Endothelial cell of umbilical vein (primary cell): ENCODE measurements around the gene RRAGD. TPM values are rescaled to one million over a fixed set of nuclear protein-coding genes. Genes with fewer than 3 reads are reported as not detected.

ENCODE experiments used
- BruUV-seq: library from RNA; stranded (reverse); fragments of 400-500 nt; replicated peaks from 2 replicates; lab custom pipeline; 2021; lab: Mats Ljungman, UMichigan
- CTCF ChIA-PET: fragments of 300-600, 350-600 bp; sonication (Branson Sonifier 250); formaldehyde crosslinking; loops from one replicate; lab custom pipeline; 2021; ENCODE audit warnings: antibody characterized with exemption, inconsistent platforms; lab: Charles Lee
- POLR2A ChIA-PET: fragments of 300-600, 350-600 bp; sonication (Branson Sonifier 250); formaldehyde crosslinking; loops from one replicate; lab custom pipeline; 2021; ENCODE audit warnings: antibody characterized with exemption, inconsistent platforms; lab: Charles Lee
- DNase-seq: peaks from one replicate; pipeline ENCODE4 v3.0.0-alpha.2; 2011; ENCODE audit warnings: low read depth, low spot score
- FAIRE-seq: peaks from 2 replicates; lab custom pipeline; 2011; peaks lifted over from hg19 to GRCh38; lab: Jason Lieb, UNC
- H2AFZ ChIP-seq: 2 replicates; pipeline ENCODE4 v1.6.0; 2012; ENCODE audit warnings: low read depth, low read length, control low read depth, inconsistent platforms
- H3K27ac ChIP-seq: 2 replicates; pipeline ENCODE4 v1.5.1; 2011; ENCODE audit warnings: low read depth, mild to moderate bottlenecking, control low read depth, low read length, moderate library complexity; ENCODE audit not compliant: insufficient read depth
- H3K27me3 ChIP-seq, 2 experiments: 2 replicates each; pipeline versions ENCODE4 v1.6.0 to v1.6.1; 2011; ENCODE audit warnings: low read length in 2 of 2, mixed read lengths in 1 of 2; ENCODE audit not compliant: control insufficient read depth in 2 of 2, insufficient read depth in 2 of 2
- H3K36me3 ChIP-seq, 2 experiments: 2 replicates in 1 of 2; 3 replicates in 1 of 2; pipeline ENCODE4 v1.5.1; 2011; ENCODE audit warnings: low read length in 2 of 2, mild to moderate bottlenecking in 1 of 2, moderate library complexity in 1 of 2; ENCODE audit not compliant: control insufficient read depth in 2 of 2, insufficient read depth in 2 of 2; ENCODE audit errors: extremely low read depth in 1 of 2
- H3K4me1 ChIP-seq: 3 replicates; pipeline ENCODE4 v1.5.1; 2011; ENCODE audit warnings: mild to moderate bottlenecking, low read length; ENCODE audit not compliant: control insufficient read depth, insufficient read depth; ENCODE audit errors: extremely low read depth
- H3K4me2 ChIP-seq: 2 replicates; pipeline ENCODE4 v1.6.1; 2011; ENCODE audit warnings: low read length, control low read depth, mixed read lengths; ENCODE audit not compliant: insufficient read depth
- H3K4me3 ChIP-seq, 3 experiments: fragments of 200-600 bp in 1 of 3; sonication (generic), shearing (Covaris generic) in 1 of 3; replicated peaks in 1 of 3; 2 replicates each; pipeline ENCODE4 v1.5.1; 2011 to 2016; ENCODE audit warnings: control low read depth in 3 of 3, low read length in 3 of 3, mild to moderate bottlenecking in 2 of 3, inconsistent platforms in 1 of 3, low read depth in 1 of 3, moderate library complexity in 1 of 3; ENCODE audit not compliant: insufficient read depth in 1 of 3
- H3K79me2 ChIP-seq: 2 replicates; pipeline ENCODE4 v1.6.0; 2012; ENCODE audit warnings: low read length, inconsistent platforms; ENCODE audit not compliant: control insufficient read depth, insufficient read depth
- H3K9ac ChIP-seq: replicated peaks from 2 replicates; pipeline ENCODE3; 2011; ENCODE audit warnings: low read length, control low read depth; ENCODE audit not compliant: insufficient read depth; ENCODE audit errors: extremely low read depth
- H3K9me1 ChIP-seq: replicated peaks from 3 replicates; pipeline ENCODE4 v1.6.0; 2011; ENCODE audit warnings: mild to moderate bottlenecking, low read length; ENCODE audit not compliant: control insufficient read depth, insufficient read depth; ENCODE audit errors: extremely low read depth
- H3K9me3 ChIP-seq: replicated peaks from 2 replicates; pipeline ENCODE4 v1.5.1; 2012; ENCODE audit warnings: low read length, inconsistent platforms; ENCODE audit not compliant: control insufficient read depth, insufficient read depth
- H4K20me1 ChIP-seq: replicated peaks from 2 replicates; pipeline ENCODE3; 2011; ENCODE audit warnings: mild to moderate bottlenecking, low read length; ENCODE audit not compliant: control insufficient read depth, insufficient read depth; ENCODE audit errors: extremely low read depth
- CTCF ChIP-seq, 2 donors: IDR thresholded peaks; 1 replicate in 1 of 2; 2 replicates in 1 of 2; pipeline ENCODE4 v1.5.1; 2011; ENCODE audit warnings: low read length in 2 of 2, mild to moderate bottlenecking in 2 of 2, moderate library complexity in 2 of 2, control low read depth in 1 of 2, inconsistent platforms in 1 of 2, low read depth in 1 of 2; ENCODE audit not compliant: insufficient read depth in 1 of 2; ENCODE audit errors: extremely low read depth in 1 of 2
- EZH2 ChIP-seq: IDR thresholded peaks from 2 replicates; pipeline ENCODE4 v1.6.1; 2012; ENCODE audit warnings: borderline replicate concordance, low read depth, mild to moderate bottlenecking, moderate library complexity, low read length, inconsistent platforms; ENCODE audit not compliant: severe bottlenecking
- FOS ChIP-seq: IDR thresholded peaks from 2 replicates; pipeline ENCODE4 v1.6.1; 2011; ENCODE audit warnings: mild to moderate bottlenecking, low read length, moderate library complexity, borderline replicate concordance; ENCODE audit not compliant: insufficient read depth
- GATA2 ChIP-seq: IDR thresholded peaks from 2 replicates; pipeline ENCODE4 v1.7.0; 2011; ENCODE audit warnings: low read depth, mild to moderate bottlenecking, moderate library complexity, mixed read lengths, low read length; ENCODE audit not compliant: insufficient read length, insufficient read depth
- JUN ChIP-seq: IDR thresholded peaks from 2 replicates; pipeline ENCODE4 v1.6.1; 2011; ENCODE audit warnings: borderline replicate concordance, low read depth; ENCODE audit not compliant: insufficient read length, insufficient read depth
- MYC ChIP-seq: IDR thresholded peaks from one replicate; pipeline ENCODE4 v1.6.1; 2011; ENCODE audit warnings: mild to moderate bottlenecking, low read depth, low read length
- POLR2A ChIP-seq: IDR thresholded peaks from 2 replicates; pipeline ENCODE4 v1.6.1; 2012; ENCODE audit warnings: low read depth, mild to moderate bottlenecking, control low read depth, low read length
- POLR2AphosphoS5 ChIP-seq: IDR thresholded peaks from 2 replicates; pipeline ENCODE4 v1.6.1; 2012; ENCODE audit warnings: low read depth, mild to moderate bottlenecking, control low read depth, low read length, moderate library complexity; ENCODE audit not compliant: insufficient read depth
- dilution Hi-C: fragments of 300-500 bp; cut with MboI; formaldehyde crosslinking; loops from one replicate; pipeline ENCODE4 v1.15.0; 2019; ENCODE audit warnings: low sequenced_read_pairs; ENCODE audit not compliant: extremely low pct_ligation_motif_present
- intact Hi-C: fragments of 100-400 bp; cut with micrococcal nuclease; formaldehyde crosslinking; loops from one replicate; pipeline ENCODE4 v1.10.0; 2022
- polyA plus RNA-seq, 4 experiments: library from polyadenylated mRNA; depleted of rRNA in 3 of 4; stranded (reverse) in 3 of 4; unstranded in 1 of 4; fragments of >200 nt; gene quantifications; 2 replicates each; pipeline versions ENCODE4 v1.2.1 to v1.2.3, GENCODE V29; 2011 to 2012; ENCODE audit warnings: missing spikeins in 1 of 4
- total RNA-seq: library from RNA; stranded (reverse); gene quantifications from 2 replicates; pipeline ENCODE4 v1.2.3, GENCODE V29; 2021
- TF ChIP-seq, protein P1 (sequence below): IDR thresholded peaks from 2 replicates; pipeline ENCODE4 v1.6.1; 2011; ENCODE audit not compliant: insufficient read depth, insufficient read length

The RRAGD gene
- total and polyA plus RNA-seq, 2 donors (not counting 3 experiments of a cell fraction or from before 2014, with no cell fraction given): 0.07 to 2.0 TPM

GRCh38 chr6:89381031-89381430, 31.0 kb downstream of the RRAGD start:
- TF ChIP-seq JUN: no peak
- no peak for TF ChIP-seq GATA2
- no peak for TF ChIP-seq FOS
- no peak for TF ChIP-seq POLR2A
- no peak for TF ChIP-seq MYC
- no peak for TF ChIP-seq CTCF (IDR thresholded peaks at IDR 0.05; ENCODE audit: extremely low read depth in 1 of 2, insufficient read depth in 1 of 2, low read depth in 1 of 2, low read length in 2 of 2)
- no peak for TF ChIP-seq EZH2
- no peak for TF ChIP-seq POLR2AphosphoS5
- TF ChIP-seq, protein P1, sequence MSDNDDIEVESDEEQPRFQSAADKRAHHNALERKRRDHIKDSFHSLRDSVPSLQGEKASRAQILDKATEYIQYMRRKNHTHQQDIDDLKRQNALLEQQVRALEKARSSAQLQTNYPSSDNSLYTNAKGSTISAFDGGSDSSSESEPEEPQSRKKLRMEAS: no peak
- Histone ChIP-seq H3K27me3 (peaks cover 3 to 6% of the 10 kb centered on the region in 2 experiments), H3K79me2 (no peaks in the 10 kb centered on the region), H3K9me1 (no peaks in the 10 kb centered on the region), H3K4me3 (no peak overlapping the region), H3K9me3 (no peaks in the 10 kb centered on the region), H4K20me1 (no peaks in the 10 kb centered on the region), H3K4me2 (no peak overlapping the region), H2AFZ (no peak overlapping the region), H3K9ac (no peak overlapping the region), H3K36me3 (no peaks in the 10 kb centered on the region), H3K4me1 (no peaks in the 10 kb centered on the region), H3K27ac (no peak overlapping the region)
- DNase-seq: no peak
- dilution Hi-C loops (no loop called here), intact Hi-C loops (no loop called here)
- POLR2A ChIA-PET: no interaction called here
- CTCF ChIA-PET: interaction anchor here (1.1 kb wide), 1 partner anchor 9 kb away, joined by 3 read pairs; no protein-coding TSS in a partner anchor
- FAIRE-seq: no peak
- no TSS peak for BruUV-seq
